GM18502 (cell line): Measurements from ENCODE around the gene WNT2.

Experiments used
- ATAC-seq: cut with Tn5 transposase; IDR thresholded peaks from one replicate; pipeline ENCODE4 v1.9.1; 2021; ENCODE audit warnings: mild to moderate bottlenecking; ENCODE audit not compliant: unreplicated experiment, poor library complexity

Gene WNT2

DNA sequence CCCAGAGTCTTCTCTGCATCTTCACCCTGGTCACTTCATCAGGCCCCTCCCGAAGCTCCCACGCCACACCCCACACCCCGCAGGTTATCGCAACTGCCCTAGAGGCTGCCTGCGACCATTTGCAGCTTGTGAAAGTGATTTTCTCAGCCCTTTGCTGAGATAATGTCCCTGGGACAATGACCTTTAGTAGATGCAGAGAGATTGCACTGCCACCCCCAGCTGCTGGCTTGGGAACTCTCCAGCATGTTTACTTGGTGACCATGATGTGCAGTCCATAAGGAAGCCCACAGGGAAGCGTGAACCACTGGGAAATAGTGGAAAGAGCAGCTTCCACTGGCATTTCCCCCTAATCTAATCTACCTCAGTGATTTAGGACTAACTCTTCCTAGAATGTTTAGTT lies 97.3 kb downstream of the WNT2 start:
- ATAC-seq = no peak
